Activated T-helper 2 cell treated with anti-CD3 and anti-CD28 coated beads, Interferon-gamma antibody, Interleukin-2, Interleukin-4, amounts not matched to agents 10 μg/mL and 5 μg/mL and 100 μg/mL, durations not matched to agents 14 hours and 24 hours and 36 hours (primary cell): Measurements from ENCODE around the gene SFTPA1. TPM values are rescaled to one million over a fixed set of nuclear protein-coding genes. Genes with fewer than 3 reads are reported as not detected.
"Not testable (repeated sequence)": the region's sequence is repeated elsewhere in the genome, so short reads cannot be mapped to it uniquely, and the experiment has no call there.

Experiments used
- DNase-seq: peaks from one replicate; pipeline ENCODE4 v3.0.0; 2021; ENCODE audit warnings: low spot score
- H3K27ac Mint-ChIP-seq: one replicate; pipeline ENCODE4 v1.8.0; 2021; ENCODE audit warnings: mixed read lengths
- H3K27me3 Mint-ChIP-seq: one replicate; pipeline ENCODE4 v1.8.0; 2021; ENCODE audit warnings: low read depth, mixed read lengths
- H3K36me3 Mint-ChIP-seq: one replicate; pipeline ENCODE4 v1.8.0; 2021; ENCODE audit warnings: low read depth, mixed read lengths
- H3K4me1 Mint-ChIP-seq: one replicate; pipeline ENCODE4 v1.8.0; 2021; ENCODE audit warnings: low read depth, mixed read lengths
- H3K4me3 Mint-ChIP-seq: one replicate; pipeline ENCODE4 v1.8.0; 2021; ENCODE audit warnings: low read depth, mild to moderate bottlenecking, moderate library complexity, mixed read lengths
- H3K9me3 Mint-ChIP-seq: one replicate; pipeline ENCODE4 v1.8.0; 2021; ENCODE audit warnings: mixed read lengths
- intact Hi-C: fragments of 100-400 bp; cut with micrococcal nuclease; formaldehyde crosslinking; loops from one replicate; pipeline ENCODE4 v1.15.1; 2023
- total RNA-seq: library from RNA; stranded (reverse); gene quantifications from 2 replicates; pipeline ENCODE4 v1.2.3, GENCODE V29; 2022

Gene SFTPA1
- total RNA-seq, 1 donor from 2014 or later = not detected

- H3K9me3 Mint-ChIP-seq = peaks cover 18% of the 10 kb centered on the region
- H3K27me3 Mint-ChIP-seq = peaks cover 19% of the 10 kb centered on the region
- no peaks in the 10 kb centered on the region for H3K4me1 Mint-ChIP-seq
- intact Hi-C loops = no loop called here
- no peaks in the 10 kb centered on the region for H3K36me3 Mint-ChIP-seq
- no peak for DNase-seq
- no peak overlapping the region for H3K27ac Mint-ChIP-seq
- H3K4me3 Mint-ChIP-seq = no peak overlapping the region
These were observed 17.4 kb upstream of the SFTPA1 start for GRCh38 chr10:79593377-79593776.

GRCh38 chr10:79594565-79594964 lies 16.2 kb upstream of the SFTPA1 start:
- H3K36me3 Mint-ChIP-seq, H3K4me3 Mint-ChIP-seq, DNase-seq, H3K27ac Mint-ChIP-seq, H3K4me1 Mint-ChIP-seq, intact Hi-C loops: not testable (repeated sequence)
- Mint-ChIP-seq H3K27me3 (peaks cover 12% of the 10 kb centered on the region), H3K9me3 (peaks cover 22% of the 10 kb centered on the region)

- Mint-ChIP-seq H3K27ac (no peak overlapping the region), H3K4me1 (no peaks in the 10 kb centered on the region), H3K4me3 (no peak overlapping the region), H3K36me3 (no peaks in the 10 kb centered on the region), H3K27me3 (peaks cover 10% of the 10 kb centered on the region), H3K9me3 (peaks cover 22% of the 10 kb centered on the region)
- intact Hi-C loops = no loop called here
- DNase-seq = no peak
These were observed 15.2 kb upstream of the SFTPA1 start for GRCh38 chr10:79595510-79595909.

- intact Hi-C loops, DNase-seq, H3K27ac Mint-ChIP-seq, H3K36me3 Mint-ChIP-seq, H3K4me1 Mint-ChIP-seq, H3K27me3 Mint-ChIP-seq, H3K4me3 Mint-ChIP-seq: not testable (repeated sequence)
- H3K9me3 Mint-ChIP-seq = peaks cover 22% of the 10 kb centered on the region
These were observed 11.1 kb upstream of the SFTPA1 start for GRCh38 chr10:79599644-79600043.

- no peak for DNase-seq
- peaks cover 18% of the 10 kb centered on the region for H3K9me3 Mint-ChIP-seq
- intact Hi-C loops = no loop called here
- H3K4me1 Mint-ChIP-seq = no peaks in the 10 kb centered on the region
- no peak overlapping the region for H3K27ac Mint-ChIP-seq
- no peaks in the 10 kb centered on the region for H3K36me3 Mint-ChIP-seq
- H3K4me3 Mint-ChIP-seq = no peak overlapping the region
- peaks cover 5% of the 10 kb centered on the region for H3K27me3 Mint-ChIP-seq
These were observed 8.8 kb upstream of the SFTPA1 start for GRCh38 chr10:79601939-79602338.

GRCh38 chr10:79602953-79603352 lies 7.8 kb upstream of the SFTPA1 start:
- Mint-ChIP-seq H3K27me3 (peaks cover 9% of the 10 kb centered on the region), H3K4me1 (no peaks in the 10 kb centered on the region), H3K27ac (no peak overlapping the region), H3K4me3 (no peak overlapping the region), H3K9me3 (peaks cover 8% of the 10 kb centered on the region), H3K36me3 (no peaks in the 10 kb centered on the region)
- intact Hi-C loops = no loop called here
- no peak for DNase-seq

GRCh38 chr10:79604294-79604693 lies 6.4 kb upstream of the SFTPA1 start:
- Mint-ChIP-seq H3K4me3 (no peak overlapping the region), H3K27ac (no peak overlapping the region), H3K27me3 (peaks cover 7% of the 10 kb centered on the region), H3K4me1 (no peaks in the 10 kb centered on the region), H3K9me3 (no peaks in the 10 kb centered on the region), H3K36me3 (no peaks in the 10 kb centered on the region)
- no peak for DNase-seq
- intact Hi-C loops = no loop called here

GRCh38 chr10:79605308-79605707 lies 5.4 kb upstream of the SFTPA1 start:
- Mint-ChIP-seq H3K27ac (no peak overlapping the region), H3K4me1 (no peaks in the 10 kb centered on the region), H3K4me3 (no peak overlapping the region), H3K9me3 (no peaks in the 10 kb centered on the region), H3K36me3 (no peaks in the 10 kb centered on the region), H3K27me3 (peaks cover 9% of the 10 kb centered on the region)
- no peak for DNase-seq
- intact Hi-C loops = no loop called here

- no peak for DNase-seq
- no peak overlapping the region for H3K27ac Mint-ChIP-seq
- no peak overlapping the region for H3K4me3 Mint-ChIP-seq
- no peaks in the 10 kb centered on the region for H3K9me3 Mint-ChIP-seq
- no peaks in the 10 kb centered on the region for H3K36me3 Mint-ChIP-seq
- peaks cover 6% of the 10 kb centered on the region for H3K27me3 Mint-ChIP-seq
- H3K4me1 Mint-ChIP-seq = no peaks in the 10 kb centered on the region
- intact Hi-C loops = loop anchor here (1.0 kb wide), 1 partner anchor 71 kb away; no protein-coding TSS in a partner anchor
These were observed 2.0 kb upstream of the SFTPA1 start for GRCh38 chr10:79608505-79609375.

GRCh38 chr10:79611193-79611976 lies 646 bp downstream of the SFTPA1 start:
- H3K9me3 Mint-ChIP-seq, intact Hi-C loops, DNase-seq, H3K27me3 Mint-ChIP-seq, H3K36me3 Mint-ChIP-seq, H3K4me1 Mint-ChIP-seq, H3K27ac Mint-ChIP-seq, H3K4me3 Mint-ChIP-seq: not testable (repeated sequence)

GRCh38 chr10:79615577-79615976 lies 4.8 kb downstream of the SFTPA1 start:
- DNase-seq = no peak
- H3K27ac Mint-ChIP-seq = no peak overlapping the region
- peaks cover 27% of the 10 kb centered on the region for H3K27me3 Mint-ChIP-seq
- no peaks in the 10 kb centered on the region for H3K36me3 Mint-ChIP-seq
- no peak overlapping the region for H3K4me3 Mint-ChIP-seq
- no peaks in the 10 kb centered on the region for H3K4me1 Mint-ChIP-seq
- intact Hi-C loops = no loop called here
- H3K9me3 Mint-ChIP-seq = no peaks in the 10 kb centered on the region

GRCh38 chr10:79616164-79616563 lies 5.4 kb downstream of the SFTPA1 start:
- no peak overlapping the region for H3K27ac Mint-ChIP-seq
- no peak overlapping the region for H3K4me3 Mint-ChIP-seq
- intact Hi-C loops = no loop called here
- no peak for DNase-seq
- no peaks in the 10 kb centered on the region for H3K9me3 Mint-ChIP-seq
- no peaks in the 10 kb centered on the region for H3K4me1 Mint-ChIP-seq
- H3K27me3 Mint-ChIP-seq = peaks cover 27% of the 10 kb centered on the region
- H3K36me3 Mint-ChIP-seq = no peaks in the 10 kb centered on the region

GRCh38 chr10:79623663-79624062 lies 12.9 kb downstream of the SFTPA1 start:
- intact Hi-C loops, H3K27ac Mint-ChIP-seq, H3K36me3 Mint-ChIP-seq, DNase-seq, H3K9me3 Mint-ChIP-seq, H3K4me3 Mint-ChIP-seq, H3K4me1 Mint-ChIP-seq: not testable (repeated sequence)
- peaks cover 12% of the 10 kb centered on the region for H3K27me3 Mint-ChIP-seq
